HepG2 (cell line): ENCODE data around the gene C22orf15. TPM values are rescaled to one million over a fixed set of nuclear protein-coding genes. Genes with fewer than 3 reads are reported as not detected.

Experiments
- ATM ChIP-seq: fragments of 450-650 bp; IDR thresholded peaks from 2 replicates; pipeline ENCODE4 v1.7.1; 2017; ENCODE audit warnings: mild to moderate bottlenecking, borderline replicate concordance
- BRD4 ChIP-seq: sonication (generic); formaldehyde crosslinking; IDR thresholded peaks from 2 replicates; pipeline ENCODE4 v1.4.0; 2020; ENCODE audit warnings: missing genetic modification reagents
- DR1 ChIP-seq: sonication (generic); formaldehyde crosslinking; IDR thresholded peaks from 2 replicates; pipeline ENCODE4 v1.8.0; 2021; ENCODE audit warnings: mild to moderate bottlenecking, missing genetic modification reagents, inconsistent platforms
- HMG20A ChIP-seq: IDR thresholded peaks from 2 replicates; pipeline ENCODE4 v1.6.1; 2016; ENCODE audit warnings: borderline replicate concordance
- IKZF4 ChIP-seq: sonication (generic); formaldehyde crosslinking; IDR thresholded peaks from 2 replicates; pipeline ENCODE4 v1.5.1; 2020; ENCODE audit warnings: borderline replicate concordance, mild to moderate bottlenecking, low read depth, missing genetic modification reagents; ENCODE audit errors: not compliant biosample characterization
- KAT8 ChIP-seq: IDR thresholded peaks from 2 replicates; pipeline ENCODE4 v1.6.1; 2016; ENCODE audit warnings: missing genetic modification reagents, missing compliant biosample characterization
- MYNN ChIP-seq: sonication (generic); formaldehyde crosslinking; IDR thresholded peaks from 2 replicates; pipeline ENCODE4 v1.4.0; 2020; ENCODE audit warnings: mild to moderate bottlenecking, low read depth, missing genetic modification reagents
- MZF1 ChIP-seq: sonication (generic); formaldehyde crosslinking; IDR thresholded peaks from 2 replicates; pipeline ENCODE4 v1.8.1; 2023; ENCODE audit warnings: mild to moderate bottlenecking, missing genetic modification reagents, borderline replicate concordance
- PHF20 ChIP-seq: sonication (generic); formaldehyde crosslinking; IDR thresholded peaks from 2 replicates; pipeline ENCODE4 v1.5.0; 2020; ENCODE audit warnings: mild to moderate bottlenecking, missing genetic modification reagents
- SIX4 ChIP-seq: sonication (generic); formaldehyde crosslinking; IDR thresholded peaks from 2 replicates; pipeline ENCODE4 v1.4.0; 2020; ENCODE audit warnings: missing genetic modification reagents
- SP5 ChIP-seq: IDR thresholded peaks from 2 replicates; pipeline ENCODE4 v1.6.1; 2016; ENCODE audit warnings: low read depth, borderline replicate concordance
- SRSF4 ChIP-seq: fragments of 200-400 bp; formaldehyde crosslinking; IDR thresholded peaks from one replicate; pipeline ENCODE4 v1.6.1; 2018; ENCODE audit warnings: mild to moderate bottlenecking, low read depth, low read length, moderate library complexity; ENCODE audit not compliant: poor library complexity, severe bottlenecking
- YEATS4 ChIP-seq: sonication (generic); formaldehyde crosslinking; IDR thresholded peaks from 2 replicates; pipeline ENCODE4 v1.4.0; 2020; ENCODE audit warnings: missing genetic modification reagents, borderline replicate concordance
- ZFP36L2 ChIP-seq: sonication (generic); formaldehyde crosslinking; IDR thresholded peaks from 2 replicates; pipeline ENCODE4 v1.4.0; 2020; ENCODE audit warnings: missing genetic modification reagents
- ZMYM3 ChIP-seq: sonication (generic); formaldehyde crosslinking; IDR thresholded peaks from 2 replicates; pipeline ENCODE4 v1.5.1; 2020; ENCODE audit warnings: mild to moderate bottlenecking, missing genetic modification reagents
- ZNF207 ChIP-seq: fragments of 450-650 bp; IDR thresholded peaks from 2 replicates; pipeline ENCODE4 v1.6.1; 2016; ENCODE audit warnings: antibody characterized with exemption, borderline replicate concordance
- ZNF232 ChIP-seq: sonication (generic); formaldehyde crosslinking; IDR thresholded peaks from 2 replicates; pipeline ENCODE4 v1.4.0; 2020; ENCODE audit warnings: missing genetic modification reagents, borderline replicate concordance
- ZNF589 ChIP-seq: sonication (generic); formaldehyde crosslinking; conservative IDR thresholded peaks from 2 replicates; pipeline ENCODE4 v1.8.0; 2022; ENCODE audit warnings: mild to moderate bottlenecking, moderate library complexity, missing genetic modification reagents
- ZNF749 ChIP-seq: sonication (generic); formaldehyde crosslinking; IDR thresholded peaks from 2 replicates; pipeline ENCODE4 v1.8.0; 2022; ENCODE audit warnings: mild to moderate bottlenecking, missing genetic modification reagents, moderate library complexity, borderline replicate concordance
- ZNF766 ChIP-seq: sonication (generic); formaldehyde crosslinking; IDR thresholded peaks from 2 replicates; pipeline ENCODE4 v1.5.0; 2020; ENCODE audit warnings: missing genetic modification reagents, borderline replicate concordance
- ZNF772 ChIP-seq: sonication (generic); formaldehyde crosslinking; IDR thresholded peaks from 2 replicates; pipeline ENCODE4 v1.5.0; 2020; ENCODE audit warnings: mild to moderate bottlenecking, missing genetic modification reagents
- polyA plus RNA-seq, 8 experiments: library from polyadenylated mRNA; depleted of rRNA in 3 of 8; stranded (reverse) in 7 of 8; unstranded in 1 of 8; fragments of >200 nt; fragmentation: Illumina TruSeq in 4 of 8; extraction: Trizol in 4 of 8; gene quantifications; 2 replicates each; pipeline versions ENCODE4 v1.2.1 to v1.2.3, GENCODE V29; 2011 to 2016; ENCODE audit warnings: low read depth in 4 of 8, missing spikeins in 1 of 8, mixed read lengths in 1 of 8; ENCODE audit not compliant: insufficient read depth in 1 of 8
- total RNA-seq, 5 experiments: library from RNA; depleted of rRNA; stranded (reverse); fragments of >200 nt; fragmentation: Illumina TruSeq; extraction: Trizol; gene quantifications; 2 replicates each; pipeline ENCODE4 v1.2.3, GENCODE V29; 2016; ENCODE audit warnings: low read depth in 1 of 5
- TF ChIP-seq, protein P1 (sequence below): sonication (generic); formaldehyde crosslinking; IDR thresholded peaks from 2 replicates; pipeline ENCODE4 v1.5.0; 2020; ENCODE audit warnings: missing genetic modification reagents
- TF ChIP-seq, protein P2 (sequence below): sonication (generic); formaldehyde crosslinking; IDR thresholded peaks from 2 replicates; pipeline ENCODE4 v1.8.0; 2022; ENCODE audit warnings: mild to moderate bottlenecking, missing genetic modification reagents
- TF ChIP-seq, protein P3 (sequence below): sonication (generic); formaldehyde crosslinking; IDR thresholded peaks from 2 replicates; pipeline ENCODE4 v1.5.1; 2020; ENCODE audit warnings: mild to moderate bottlenecking, missing genetic modification reagents

The C22orf15 gene
- total and polyA plus RNA-seq, 2 of the 13 experiments (the other 11 are each of a cell fraction or from before 2014, with no cell fraction given), result not detected

DNA sequence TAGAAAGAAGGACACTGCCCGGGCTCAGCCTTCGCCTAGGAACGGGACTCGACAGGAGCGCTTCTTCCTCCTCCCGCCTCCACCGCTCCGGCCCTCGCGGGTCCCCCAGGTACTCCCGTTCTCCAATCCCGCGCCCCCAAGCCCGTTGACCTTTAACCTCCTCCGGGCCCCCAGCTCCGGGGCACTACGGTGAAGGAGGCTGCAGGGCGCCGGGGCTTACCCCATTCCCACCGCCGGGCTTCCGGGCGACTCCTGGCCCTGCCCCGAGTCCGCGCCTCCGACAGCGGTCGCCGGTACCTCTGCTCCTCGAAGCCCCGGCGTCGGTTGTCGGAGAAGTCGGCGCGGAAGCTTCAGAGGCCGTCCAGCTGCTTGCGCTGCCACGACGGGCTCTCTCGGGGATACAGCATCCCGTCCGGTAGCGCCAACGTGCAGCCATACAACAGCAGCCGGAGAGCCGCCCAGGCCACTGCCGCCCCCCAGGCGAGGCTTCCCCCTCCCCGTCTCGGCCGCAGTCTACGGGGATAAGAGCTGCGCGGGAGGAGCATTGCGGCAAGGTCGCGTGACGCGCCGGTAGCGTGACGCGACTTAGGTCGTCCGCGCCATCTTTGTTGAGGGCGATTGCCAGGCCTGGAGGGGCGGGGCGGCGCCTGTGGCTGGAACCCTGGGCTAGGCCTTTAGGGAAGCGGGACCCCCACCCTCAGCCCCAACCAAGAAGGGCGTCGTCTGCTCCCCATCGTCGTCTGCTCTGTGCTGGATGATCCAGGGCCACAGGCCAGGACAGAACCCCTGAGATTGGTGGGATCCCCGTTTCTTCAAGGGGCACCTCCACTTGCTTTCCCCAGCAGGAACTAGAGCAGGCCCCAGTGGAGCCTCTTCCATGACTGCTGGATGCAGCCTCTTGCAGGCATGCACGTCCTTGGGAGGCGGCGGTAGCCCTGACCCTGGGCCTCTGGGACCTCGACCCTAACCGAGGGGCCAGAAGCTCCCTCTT, 45.7 kb upstream of the C22orf15 start (continued):
- TF ChIP-seq ZNF589 (CRISPR knock-in tag) (peak; percentile 83), ZMYM3 (CRISPR knock-in tag) (peak; percentile 55; the same call in 1 of the 2 replicates), SIX4 (no peak), SP5 (CRISPR knock-in tag) (peak; percentile 40; the same call in 1 of the 2 replicates), ZNF232 (CRISPR knock-in tag) (0 out of 2 replicates have a peak, but pooled peaks have one; percentile 41), SRSF4 (no peak), YEATS4 (CRISPR knock-in tag) (peak; percentile 84), IKZF4 (CRISPR knock-in tag) (no peak), ZNF772 (CRISPR knock-in tag) (peak; percentile 91), PHF20 (peak; percentile 80), MYNN (CRISPR knock-in tag) (0 out of 2 replicates have a peak, but pooled peaks have one; percentile 58), ATM (no peak), HMG20A (CRISPR knock-in tag) (0 out of 2 replicates have a peak, but pooled peaks have one; percentile 12), DR1 (CRISPR knock-in tag) (peak; percentile 84; the same call in 1 of the 2 replicates), BRD4 (CRISPR knock-in tag) (peak; percentile 81; the same call in 1 of the 2 replicates), KAT8 (peak; percentile 91), ZNF207 (no peak), ZNF749 (CRISPR knock-in tag) (peak; percentile 50; the same call in 1 of the 2 replicates), MZF1 (no peak), ZNF766 (CRISPR knock-in tag) (no peak), ZFP36L2 (CRISPR knock-in tag) (no peak)
- TF ChIP-seq, protein P1, sequence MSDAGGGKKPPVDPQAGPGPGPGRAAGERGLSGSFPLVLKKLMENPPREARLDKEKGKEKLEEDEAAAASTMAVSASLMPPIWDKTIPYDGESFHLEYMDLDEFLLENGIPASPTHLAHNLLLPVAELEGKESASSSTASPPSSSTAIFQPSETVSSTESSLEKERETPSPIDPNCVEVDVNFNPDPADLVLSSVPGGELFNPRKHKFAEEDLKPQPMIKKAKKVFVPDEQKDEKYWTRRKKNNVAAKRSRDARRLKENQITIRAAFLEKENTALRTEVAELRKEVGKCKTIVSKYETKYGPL (CRISPR knock-in tag), result 0 out of 2 replicates have a peak, but pooled peaks have one; percentile 34
- TF ChIP-seq, protein P2, sequence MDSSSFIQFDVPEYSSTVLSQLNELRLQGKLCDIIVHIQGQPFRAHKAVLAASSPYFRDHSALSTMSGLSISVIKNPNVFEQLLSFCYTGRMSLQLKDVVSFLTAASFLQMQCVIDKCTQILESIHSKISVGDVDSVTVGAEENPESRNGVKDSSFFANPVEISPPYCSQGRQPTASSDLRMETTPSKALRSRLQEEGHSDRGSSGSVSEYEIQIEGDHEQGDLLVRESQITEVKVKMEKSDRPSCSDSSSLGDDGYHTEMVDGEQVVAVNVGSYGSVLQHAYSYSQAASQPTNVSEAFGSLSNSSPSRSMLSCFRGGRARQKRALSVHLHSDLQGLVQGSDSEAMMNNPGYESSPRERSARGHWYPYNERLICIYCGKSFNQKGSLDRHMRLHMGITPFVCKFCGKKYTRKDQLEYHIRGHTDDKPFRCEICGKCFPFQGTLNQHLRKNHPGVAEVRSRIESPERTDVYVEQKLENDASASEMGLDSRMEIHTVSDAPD (CRISPR knock-in tag), result peak; percentile 58; the same call in 1 of the 2 replicates
- TF ChIP-seq, protein P3, sequence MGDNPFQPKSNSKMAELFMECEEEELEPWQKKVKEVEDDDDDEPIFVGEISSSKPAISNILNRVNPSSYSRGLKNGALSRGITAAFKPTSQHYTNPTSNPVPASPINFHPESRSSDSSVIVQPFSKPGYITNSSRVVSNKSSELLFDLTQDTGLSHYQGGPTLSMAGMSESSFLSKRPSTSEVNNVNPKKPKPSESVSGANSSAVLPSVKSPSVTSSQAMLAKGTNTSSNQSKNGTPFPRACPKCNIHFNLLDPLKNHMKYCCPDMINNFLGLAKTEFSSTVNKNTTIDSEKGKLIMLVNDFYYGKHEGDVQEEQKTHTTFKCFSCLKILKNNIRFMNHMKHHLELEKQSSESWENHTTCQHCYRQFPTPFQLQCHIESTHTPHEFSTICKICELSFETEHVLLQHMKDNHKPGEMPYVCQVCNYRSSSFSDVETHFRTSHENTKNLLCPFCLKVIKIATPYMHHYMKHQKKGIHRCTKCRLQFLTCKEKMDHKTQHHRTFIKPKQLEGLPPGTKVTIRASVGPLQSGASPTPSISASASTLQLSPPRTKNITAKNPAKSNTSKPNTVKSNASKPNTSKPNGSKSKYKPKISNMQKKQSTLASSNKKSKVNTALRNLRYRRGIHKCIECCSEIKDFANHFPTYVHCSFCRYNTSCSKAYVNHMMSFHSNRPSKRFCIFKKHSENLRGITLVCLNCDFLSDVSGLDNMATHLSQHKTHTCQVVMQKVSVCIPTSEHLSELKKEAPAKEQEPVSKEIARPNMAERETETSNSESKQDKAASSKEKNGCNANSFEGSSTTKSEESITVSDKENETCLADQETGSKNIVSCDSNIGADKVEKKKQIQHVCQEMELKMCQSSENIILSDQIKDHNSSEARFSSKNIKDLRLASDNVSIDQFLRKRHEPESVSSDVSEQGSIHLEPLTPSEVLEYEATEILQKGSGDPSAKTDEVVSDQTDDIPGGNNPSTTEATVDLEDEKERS (CRISPR knock-in tag), result no peak
